Activated CD8-positive, alpha-beta memory T cell treated with anti-CD3 and anti-CD28 coated beads for 4 hours (primary cell): ENCODE measurements around the gene REV1.
"Not testable (repeated sequence)": the region's sequence is repeated elsewhere in the genome, so short reads cannot be mapped to it uniquely, and the experiment has no call there.

ENCODE experiments used
- DNase-seq, 2 donors: peaks; one replicate each; pipeline ENCODE4 v3.0.0-alpha.2; 2020; ENCODE audit warnings: low read depth in 2 of 2

REV1 gene

DNA sequence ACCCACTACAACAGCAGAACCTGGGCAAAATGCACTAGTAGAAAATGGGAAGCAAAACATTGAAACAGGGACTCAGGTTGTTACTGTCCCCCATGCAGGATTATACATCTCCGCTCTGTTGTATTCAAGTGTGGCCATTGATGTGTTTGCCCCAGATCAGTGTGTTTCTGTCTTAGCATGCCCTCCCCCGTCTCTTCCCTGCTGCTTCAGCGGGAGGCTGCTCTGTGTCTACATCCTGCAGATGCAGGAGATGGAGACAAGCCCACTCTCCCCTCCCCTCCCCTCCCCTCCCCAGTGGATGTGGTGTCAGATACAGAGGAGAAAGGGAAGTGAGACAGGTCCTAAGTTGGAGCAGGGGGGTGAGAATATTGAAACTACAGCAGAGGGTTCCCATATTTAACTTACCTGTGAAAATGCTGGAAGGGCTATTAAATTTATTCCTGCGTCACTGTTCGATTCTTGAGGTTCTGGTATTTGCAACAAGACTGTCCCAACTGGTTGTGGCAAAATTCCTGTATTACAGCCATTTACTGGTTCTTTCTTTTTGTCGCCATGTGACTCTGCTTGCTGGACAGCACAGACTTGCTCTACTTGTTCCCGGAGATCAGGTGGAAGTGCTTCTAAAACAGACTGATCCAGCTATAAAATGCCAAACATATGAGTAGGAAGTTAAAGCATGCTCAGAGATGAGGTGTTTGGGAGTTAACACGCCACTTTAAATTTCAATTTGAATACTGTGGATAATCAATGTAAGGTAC lies 85.6 kb downstream of the REV1 start:
- DNase-seq, result no peak

DNA sequence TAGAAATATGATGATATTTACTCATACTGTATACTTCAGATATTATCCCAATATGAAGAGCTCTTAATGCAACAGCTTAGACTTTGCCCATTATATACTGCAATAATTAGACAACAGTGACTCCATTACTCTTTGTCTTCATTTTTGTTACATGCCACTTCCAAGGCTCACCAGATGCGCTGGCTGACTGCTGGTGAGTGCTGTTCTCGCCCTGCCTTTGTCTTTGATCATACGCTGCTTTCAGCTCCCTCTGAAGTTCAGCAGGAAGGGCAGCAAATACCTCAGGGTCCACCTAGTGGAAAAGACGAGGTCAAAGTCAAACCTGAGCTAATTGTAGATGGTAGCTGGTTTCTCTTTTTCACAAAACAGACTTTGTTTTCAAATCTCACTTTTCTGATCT lies 86.3 kb downstream of the REV1 start:
- DNase-seq, result no peak

DNA sequence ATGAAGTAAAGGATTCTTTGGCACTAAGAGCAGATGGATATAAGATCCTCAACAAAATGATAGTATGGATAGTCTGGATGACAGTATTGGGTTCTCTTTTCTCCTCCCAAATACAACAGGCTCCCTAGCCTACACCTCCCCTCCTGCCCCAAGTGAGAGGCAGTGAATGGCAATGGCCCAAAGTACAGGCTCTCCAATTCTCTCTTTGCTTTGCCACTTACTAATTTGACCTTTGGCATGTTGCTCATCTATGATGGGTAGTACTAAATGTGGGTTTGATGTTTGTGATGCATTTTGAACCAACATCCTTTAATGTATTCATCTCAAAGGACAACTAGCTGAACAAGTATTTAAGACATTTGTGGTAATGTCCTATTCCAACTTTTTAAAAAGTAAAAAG lies 86.7 kb downstream of the REV1 start:
- no peak for DNase-seq

DNA sequence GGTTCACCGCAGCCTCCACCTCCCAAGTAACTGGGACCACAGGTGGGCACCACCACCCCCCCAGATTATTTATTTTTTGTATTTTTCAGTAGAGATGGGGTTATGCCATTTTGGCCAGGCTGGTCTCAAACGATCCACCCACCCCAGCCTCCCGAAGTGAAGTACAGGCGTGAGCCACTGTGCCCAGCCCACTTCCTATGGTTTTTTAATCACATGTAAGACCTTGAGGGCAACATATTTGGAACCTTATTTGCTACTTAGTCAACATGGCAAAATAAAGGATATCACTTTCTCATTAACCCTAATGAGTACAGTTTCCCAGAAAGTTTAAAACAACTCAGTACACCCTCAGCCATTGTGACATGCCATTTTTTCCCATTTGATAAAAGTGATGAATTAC lies 88.0 kb downstream of the REV1 start:
- DNase-seq, result no peak

DNA sequence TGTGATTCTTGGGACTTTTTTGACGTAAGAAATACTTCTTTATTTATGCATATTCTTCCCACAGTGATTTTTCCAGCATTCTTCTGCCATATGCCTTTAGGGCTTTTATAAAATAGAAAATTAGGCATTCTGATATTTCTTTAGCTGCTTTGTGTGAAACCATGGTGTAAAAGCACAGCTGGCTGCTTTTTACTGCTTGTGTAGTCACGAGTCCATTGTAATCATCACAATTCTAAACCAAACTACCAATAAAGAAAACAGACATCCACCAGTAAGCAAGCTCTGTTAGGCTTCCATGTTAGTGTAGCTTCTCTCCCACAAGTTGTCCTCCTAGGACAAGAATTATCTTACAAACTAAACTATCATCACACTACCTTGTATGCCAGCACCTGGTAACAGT lies 90.0 kb downstream of the REV1 start:
- no peak for DNase-seq

DNA sequence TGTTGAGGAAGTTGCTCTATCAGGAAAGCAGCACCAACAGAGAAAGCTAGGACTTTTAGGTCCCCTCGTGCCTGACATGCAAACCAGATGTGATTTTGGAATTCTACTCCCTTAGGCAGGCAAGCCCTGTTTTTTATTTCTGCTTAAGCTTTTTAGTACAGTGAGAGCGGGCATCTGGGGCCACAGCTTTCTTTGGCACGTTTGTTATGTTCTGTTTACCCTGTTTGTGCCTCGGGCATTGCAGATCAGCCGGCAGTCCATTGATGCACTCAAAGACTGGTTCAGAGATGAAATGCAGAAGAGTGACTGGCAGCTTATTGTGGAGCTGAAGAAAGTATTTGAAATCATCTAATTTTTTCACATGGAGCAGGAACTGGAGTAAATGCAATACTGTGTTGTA lies 90.8 kb downstream of the REV1 start:
- no peak for DNase-seq

DNA sequence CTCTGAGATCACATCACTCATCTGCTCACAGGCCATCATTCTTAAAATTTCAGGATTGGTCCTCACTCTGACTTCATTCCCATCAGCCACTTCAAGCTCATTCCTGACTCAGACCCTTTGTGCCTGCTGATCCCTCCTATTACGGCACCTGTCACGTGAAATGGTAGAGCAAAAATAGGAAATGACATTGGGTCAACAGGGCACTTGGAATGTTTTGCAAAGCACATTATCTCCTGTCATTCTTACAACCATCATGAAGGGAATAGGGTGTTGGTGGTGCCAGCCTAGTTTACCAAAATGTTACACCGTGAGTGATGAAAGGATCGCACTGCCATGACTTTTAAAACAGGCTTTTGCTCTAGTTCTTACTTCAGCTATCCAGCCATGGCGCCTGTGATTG lies 91.5 kb downstream of the REV1 start:
- DNase-seq, result no peak

DNA sequence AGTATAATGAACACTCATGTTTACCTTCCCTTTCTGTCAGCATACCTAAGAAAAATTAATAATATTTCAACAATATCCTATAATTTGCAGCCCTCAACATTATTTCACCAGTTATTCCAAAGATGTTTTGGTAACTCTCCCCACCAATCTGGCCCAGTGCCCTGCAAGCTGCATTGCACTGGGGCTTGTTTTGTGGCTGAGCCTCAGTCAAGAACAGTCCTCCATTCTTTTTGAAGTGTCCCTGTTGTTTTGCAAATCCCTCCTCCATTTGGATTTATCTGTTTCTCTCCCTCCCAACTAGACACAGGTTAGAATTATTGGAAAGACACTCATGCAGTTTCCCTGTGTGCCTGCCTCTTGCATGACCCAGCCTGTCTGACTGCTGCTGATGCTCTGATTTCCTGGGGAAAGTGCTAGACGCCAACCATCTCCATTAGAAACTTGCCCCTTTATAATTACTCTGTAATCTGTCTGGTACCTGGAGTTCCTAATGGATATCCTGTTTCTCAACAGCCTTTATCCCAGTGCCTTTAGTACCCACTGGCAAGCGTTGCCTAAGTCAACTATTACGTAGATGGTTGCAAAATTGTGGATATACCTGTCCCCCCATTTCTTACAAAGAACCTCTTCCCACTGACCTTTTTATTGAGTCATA lies 92.4 kb downstream of the REV1 start:
- DNase-seq, result no peak

DNA sequence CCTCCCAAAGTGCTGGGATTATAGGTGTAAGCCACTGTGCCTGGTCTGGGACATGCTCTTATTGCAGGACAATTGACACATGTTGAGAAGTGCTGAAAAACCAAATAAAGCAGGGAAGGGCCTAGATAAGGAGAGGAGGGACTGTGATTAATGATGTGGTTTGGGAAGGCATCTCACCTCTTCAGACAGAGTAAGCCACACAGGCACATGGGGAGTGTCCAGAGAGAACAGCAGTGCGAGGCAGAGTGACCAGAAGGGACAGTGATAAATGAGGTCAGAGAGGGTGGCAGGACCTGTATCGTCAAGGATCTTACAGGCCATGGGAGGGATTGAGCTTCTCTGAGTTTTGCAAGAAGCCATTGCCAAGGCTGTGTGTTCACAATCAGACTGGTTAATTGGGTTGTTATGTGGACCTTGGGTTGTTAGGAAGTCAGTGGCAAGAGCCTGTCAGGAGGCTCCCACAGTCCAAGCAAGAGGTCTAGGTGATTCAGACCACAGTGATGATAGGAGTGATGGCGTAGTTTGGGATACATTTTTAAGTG lies 94.2 kb downstream of the REV1 start:
- DNase-seq, result no peak

DNA sequence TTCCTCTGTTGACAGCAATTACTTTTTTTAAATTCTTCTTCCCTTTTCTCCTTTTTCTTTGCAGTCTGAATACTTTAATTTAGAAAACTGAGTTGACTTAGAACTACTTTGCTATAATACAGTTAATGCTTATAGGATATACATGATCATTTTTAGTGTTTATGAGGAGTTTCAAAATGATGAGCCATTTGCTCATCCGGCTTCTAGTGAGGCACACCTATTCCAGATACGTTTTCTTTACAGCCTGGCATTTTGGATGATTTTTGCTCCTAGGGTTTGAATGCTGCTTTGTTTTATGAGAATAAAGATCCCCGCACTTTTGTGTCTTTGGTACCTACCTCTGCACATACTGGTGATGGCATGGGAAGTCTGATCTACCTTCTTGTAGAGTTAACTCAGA lies 99.9 kb downstream of the REV1 start:
- DNase-seq, result no peak

DNA sequence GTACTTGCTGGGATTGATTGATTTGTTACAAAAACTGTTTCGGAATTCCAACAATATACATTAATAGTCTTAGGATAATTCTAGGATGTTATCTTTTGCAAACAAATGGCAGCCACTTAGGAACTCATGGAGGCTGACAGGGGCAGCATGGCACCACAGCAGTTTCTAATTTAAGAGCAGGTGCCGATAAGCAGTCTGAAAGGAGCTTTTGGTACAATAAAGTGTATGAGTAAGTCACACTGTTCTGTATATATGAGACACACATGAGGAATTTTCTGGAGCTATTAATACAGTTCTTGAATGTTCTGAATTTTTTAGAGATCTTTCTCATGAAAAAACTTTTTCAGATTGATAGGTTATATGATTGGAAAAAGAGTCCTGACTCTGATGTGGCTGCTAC lies 100.4 kb downstream of the REV1 start:
- no peak for DNase-seq

DNA sequence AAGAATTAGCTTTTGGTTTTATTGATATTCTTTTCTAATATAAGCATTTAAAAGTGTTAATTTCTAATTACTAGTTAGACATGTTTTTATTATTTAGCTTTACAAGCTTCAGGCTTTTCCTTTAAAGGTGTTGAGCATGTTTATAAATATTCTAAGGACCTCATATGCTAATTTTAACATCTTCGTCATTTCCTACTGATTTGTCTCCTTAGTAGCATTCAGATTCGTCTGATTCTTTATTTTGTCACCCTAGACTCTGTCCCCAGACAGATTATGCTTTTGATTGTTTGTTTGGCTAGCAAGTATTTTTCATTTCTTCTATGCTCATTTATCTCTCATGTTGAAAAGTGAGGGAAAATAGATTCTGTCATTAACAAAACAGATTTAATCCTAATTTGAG lies 100.9 kb downstream of the REV1 start:
- DNase-seq, result no peak

DNA sequence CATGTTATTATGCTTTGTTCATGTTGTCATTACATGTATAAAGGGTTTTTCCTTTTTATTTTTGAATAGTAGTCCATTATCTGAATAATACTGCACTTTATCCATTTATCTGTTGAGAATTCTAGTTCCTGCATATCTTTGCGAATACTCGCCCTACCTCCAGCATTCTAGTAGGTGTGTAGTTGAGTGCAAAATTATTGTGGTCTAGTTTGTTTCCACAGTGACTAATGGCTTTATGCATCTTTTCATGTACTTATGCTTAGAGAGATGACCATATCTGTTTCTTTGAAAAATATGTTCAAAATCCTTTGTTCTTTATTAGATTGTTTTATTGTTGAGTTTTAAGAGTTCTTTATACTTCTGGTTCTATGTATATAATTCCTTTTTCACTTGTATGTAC lies 103.8 kb downstream of the REV1 start:
- DNase-seq, result no peak

DNA sequence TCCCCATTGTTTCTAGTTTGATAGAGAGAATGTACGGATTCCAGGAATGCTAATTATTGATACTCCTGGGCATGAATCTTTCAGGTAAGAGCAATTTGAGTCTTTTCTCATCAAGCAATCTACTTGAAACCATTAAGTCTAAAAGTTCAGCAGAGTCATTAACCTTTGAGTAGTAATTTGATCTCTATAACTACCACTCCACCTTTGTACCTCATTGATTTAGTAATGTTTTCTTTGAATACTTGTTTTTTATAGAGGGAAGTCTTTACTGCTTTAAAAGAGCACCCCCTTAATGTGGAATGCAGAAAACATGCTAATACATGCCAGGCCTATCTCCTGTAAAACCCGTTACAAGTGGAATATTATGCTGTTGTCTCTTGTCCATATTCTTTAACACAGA lies 107.7 kb downstream of the REV1 start:
- no peak for DNase-seq

DNA sequence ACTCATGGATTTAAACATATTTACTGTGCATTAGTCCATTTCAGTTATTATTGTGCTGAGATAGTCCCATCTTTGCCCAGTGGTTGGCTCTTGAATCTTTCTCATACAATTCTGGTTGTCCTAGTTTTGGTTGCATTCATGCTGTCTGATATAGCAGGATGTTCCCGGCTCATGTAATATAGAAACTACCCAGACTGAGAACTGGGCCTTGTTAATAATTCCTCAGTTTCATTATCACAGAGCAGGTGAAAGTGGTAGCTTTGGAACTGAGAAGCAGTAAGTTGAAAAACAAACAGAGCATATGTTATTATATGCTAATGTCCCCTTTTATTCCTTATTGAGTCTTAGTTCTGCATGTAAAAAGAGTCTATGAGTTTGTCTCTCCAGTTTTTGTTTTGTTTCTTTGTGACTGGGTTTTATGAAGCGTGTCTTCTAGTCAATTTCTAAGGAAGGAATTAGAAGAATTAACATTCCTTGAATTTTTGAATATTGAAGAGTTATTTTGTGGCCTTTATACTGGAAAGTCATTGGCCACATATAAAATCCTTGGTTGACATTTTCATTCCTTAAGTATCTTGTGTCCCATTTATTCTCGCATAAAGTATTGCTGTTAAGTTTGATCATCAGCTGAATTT lies 109.3 kb downstream of the REV1 start:
- no peak for DNase-seq

DNA sequence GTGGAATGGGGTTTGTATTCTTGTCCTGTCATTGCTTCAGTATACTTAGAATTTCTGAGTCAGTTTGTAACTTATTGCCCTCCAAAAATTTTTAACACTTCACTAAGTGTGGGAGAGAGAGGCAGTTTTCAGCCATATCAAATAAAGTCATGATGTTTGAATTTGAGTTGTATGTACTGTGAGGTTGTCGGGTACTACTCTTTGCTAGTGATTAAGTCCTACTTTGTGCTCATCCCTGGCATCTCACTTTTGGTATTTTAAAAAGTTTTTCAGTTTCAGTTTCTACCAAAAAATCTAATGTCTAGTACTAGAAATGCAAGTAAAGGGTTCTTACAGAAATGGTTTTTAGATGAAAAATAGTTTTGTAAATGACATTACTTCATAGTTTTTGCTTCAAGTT lies 111.9 kb downstream of the REV1 start:
- DNase-seq, result no peak

DNA sequence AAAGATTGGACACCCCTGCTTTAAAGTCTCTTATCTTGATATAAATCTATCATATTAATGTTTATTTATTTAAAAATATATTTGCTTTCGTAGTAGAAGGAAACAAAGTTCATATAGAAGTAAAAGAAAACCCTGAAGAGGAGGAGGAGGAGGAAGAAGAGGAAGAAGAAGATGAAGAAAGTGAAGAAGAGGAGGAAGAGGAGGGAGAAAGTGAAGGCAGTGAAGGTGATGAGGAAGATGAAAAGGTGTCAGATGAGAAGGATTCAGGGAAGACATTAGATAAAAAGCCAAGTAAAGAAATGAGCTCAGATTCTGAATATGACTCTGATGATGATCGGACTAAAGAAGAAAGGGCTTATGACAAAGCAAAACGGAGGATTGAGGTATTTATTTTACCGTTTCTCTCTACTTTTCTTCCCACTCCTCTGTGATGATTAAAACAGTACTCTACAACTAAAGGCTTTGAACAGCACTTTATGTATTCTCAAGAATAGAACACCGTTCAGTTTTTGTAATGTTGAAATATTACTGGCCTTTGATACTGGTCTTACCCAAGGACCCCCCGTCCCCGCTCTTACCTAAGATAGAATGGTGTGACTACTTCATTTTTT lies 113.5 kb downstream of the REV1 start:
- no peak for DNase-seq

DNA sequence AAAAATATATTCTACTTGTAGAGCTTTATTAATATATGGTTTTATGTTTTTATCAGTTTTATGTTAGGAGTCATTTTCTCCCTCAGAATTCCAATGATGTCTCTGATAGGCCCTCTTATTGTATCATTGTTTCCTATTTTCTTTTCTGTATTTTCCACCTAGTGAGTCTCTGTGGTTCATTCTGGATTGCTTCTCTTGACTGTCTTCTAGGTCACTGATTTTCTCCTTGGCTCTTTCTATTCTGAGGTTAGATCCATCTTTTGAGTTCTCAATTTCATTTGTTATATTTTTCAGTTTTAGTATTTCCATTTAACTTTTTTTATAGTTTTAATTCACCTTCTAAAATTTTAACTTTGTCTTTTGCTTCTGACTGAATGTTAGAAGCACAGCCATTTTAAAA lies 115.1 kb downstream of the REV1 start:
- DNase-seq, result no peak

DNA sequence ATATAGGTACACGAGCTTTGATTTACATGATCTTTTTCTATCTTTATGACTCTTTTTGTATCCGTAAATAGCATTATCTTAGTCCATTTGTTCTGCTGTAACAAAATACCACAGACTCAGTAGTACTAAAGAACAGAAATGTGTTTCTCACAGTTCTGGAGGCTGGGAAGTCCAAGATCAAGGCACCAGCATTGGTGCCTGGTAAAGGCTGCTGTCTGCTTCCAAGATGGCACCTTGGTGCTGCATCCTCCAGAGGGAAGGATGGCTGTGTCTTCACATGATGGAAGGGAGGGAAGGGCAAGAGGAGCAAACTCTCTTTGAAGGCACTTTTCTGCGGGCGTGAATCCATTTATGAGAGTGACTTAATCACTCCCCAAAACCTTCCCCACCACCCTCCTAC lies 116.7 kb downstream of the REV1 start:
- no peak for DNase-seq

DNA sequence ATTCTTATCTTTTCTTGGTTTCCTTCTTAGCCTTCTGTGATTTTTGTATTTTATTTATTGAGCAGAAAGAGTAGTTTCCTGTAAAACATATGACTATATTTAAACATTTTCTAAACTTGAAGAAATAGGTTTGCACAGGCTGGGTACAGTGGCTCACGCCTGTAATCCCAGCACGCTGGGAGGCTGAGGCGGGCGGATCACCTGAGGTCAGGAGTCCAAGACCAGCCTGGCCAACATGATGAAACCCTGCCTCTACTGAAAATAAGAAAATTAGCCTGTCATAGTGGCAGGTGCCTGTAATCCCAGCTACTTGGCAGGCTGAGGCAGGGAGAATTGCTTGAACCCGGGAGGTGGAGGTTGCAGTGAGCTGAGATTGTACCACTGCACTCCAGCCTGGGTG lies 121.0 kb downstream of the REV1 start:
- DNase-seq, result not testable (repeated sequence)

DNA sequence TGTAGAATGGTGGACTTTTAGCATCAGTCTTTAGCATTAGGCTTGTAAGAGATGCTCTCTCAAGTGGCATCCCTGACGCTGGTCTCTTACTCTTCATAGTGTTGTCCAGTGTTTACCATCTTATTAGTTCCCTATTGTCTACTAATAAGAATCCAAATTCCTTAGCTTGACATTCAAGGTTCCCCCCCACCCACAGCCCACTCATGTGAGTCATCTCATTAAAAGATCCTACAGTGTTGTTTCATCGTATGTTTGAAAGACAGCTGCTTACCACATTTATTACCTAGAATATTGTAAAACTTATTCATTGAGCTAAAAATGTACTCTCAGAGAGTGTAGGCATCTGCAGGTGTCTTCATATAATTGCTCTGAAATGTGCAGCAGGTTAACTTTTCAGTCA lies 124.2 kb downstream of the REV1 start:
- DNase-seq, result no peak

DNA sequence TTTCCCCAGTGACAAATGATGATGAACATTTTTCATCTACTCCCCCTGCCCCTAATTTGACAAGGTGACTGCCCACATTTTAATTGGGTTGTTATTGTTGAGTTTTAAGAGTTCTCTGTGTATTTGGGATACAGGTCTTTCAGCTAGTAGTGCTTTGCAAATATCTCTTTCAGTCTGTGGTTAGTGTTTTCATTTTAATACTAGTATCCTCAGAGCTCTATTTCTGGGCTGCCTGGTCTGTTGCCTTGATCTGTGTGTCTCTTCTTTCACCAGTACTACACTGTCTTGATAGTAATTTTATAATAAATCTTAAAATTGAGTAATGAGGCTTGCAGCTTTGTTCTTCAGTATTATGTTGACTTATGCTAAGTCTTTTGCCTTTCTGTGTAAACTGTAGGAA lies 133.0 kb downstream of the REV1 start:
- no peak for DNase-seq

DNA sequence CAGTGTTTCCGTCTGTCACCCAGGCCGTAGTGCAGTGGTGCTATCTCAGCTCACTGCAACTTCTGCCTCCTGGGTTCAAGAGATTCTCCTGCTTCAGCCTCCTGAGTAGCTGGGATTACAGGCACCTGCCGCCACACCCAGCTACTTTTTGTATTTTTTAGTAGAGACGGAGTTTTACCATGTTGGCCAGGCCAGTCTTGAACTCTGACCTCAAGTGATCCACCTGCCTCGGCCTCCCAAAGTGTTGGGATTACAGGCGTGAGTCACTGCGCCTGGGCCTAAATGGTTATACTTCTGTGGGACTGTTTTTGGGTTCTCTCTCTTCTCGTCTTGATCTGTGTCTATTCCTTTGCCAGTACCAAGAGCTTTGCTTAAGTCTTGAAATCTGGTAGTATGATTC lies 135.0 kb downstream of the REV1 start:
- not testable (repeated sequence) for DNase-seq
